A673 (cell line): ENCODE data around the gene PTS. TPM values are rescaled to one million over a fixed set of nuclear protein-coding genes. Genes with fewer than 3 reads are reported as not detected.

Source experiments
- BruUV-seq: library from RNA; stranded (reverse); fragments of 400-500 nt; replicated peaks from 2 replicates; lab custom pipeline; 2021; lab: Mats Ljungman, UMichigan
- CTCF ChIA-PET: fragments of 300-600 bp; sonication (Branson Sonifier 250); formaldehyde crosslinking; loops from one replicate; lab custom pipeline; 2022; ENCODE audit warnings: antibody characterized with exemption; lab: Charles Lee
- POLR2A ChIA-PET: fragments of 300-600 bp; sonication (Branson Sonifier 250); formaldehyde crosslinking; loops from one replicate; lab custom pipeline; 2022; ENCODE audit warnings: antibody characterized with exemption; ENCODE audit not compliant: low non-redundant PET; lab: Charles Lee
- DNase-seq: peaks from one replicate; pipeline ENCODE4 v3.0.0-alpha.2; 2015; ENCODE audit warnings: low spot score
- H3K27ac ChIP-seq: fragments of 200-600 bp; sonication (generic); 2 replicates; pipeline ENCODE4 v1.5.1; 2016; ENCODE audit warnings: mixed run types, low read depth, mild to moderate bottlenecking, mixed read lengths, antibody characterized with exemption, low read length; ENCODE audit not compliant: poor library complexity, severe bottlenecking
- H3K27me3 ChIP-seq: fragments of 200-600 bp; sonication (generic); replicated peaks from 2 replicates; pipeline ENCODE4 v1.6.1; 2017; ENCODE audit warnings: mixed run types, low read depth, mild to moderate bottlenecking, mixed read lengths, antibody characterized with exemption, low read length; ENCODE audit not compliant: insufficient read depth, poor library complexity
- H3K36me3 ChIP-seq: fragments of 200-600 bp; sonication (generic); 2 replicates; pipeline ENCODE4 v1.6.1; 2016; ENCODE audit warnings: mixed run types, mild to moderate bottlenecking, mixed read lengths, antibody characterized with exemption, low read length; ENCODE audit not compliant: insufficient read depth, poor library complexity, severe bottlenecking
- H3K4me1 ChIP-seq: fragments of 200-600 bp; sonication (generic); 2 replicates; pipeline ENCODE4 v1.6.1; 2017; ENCODE audit warnings: mixed run types, mild to moderate bottlenecking, mixed read lengths, antibody characterized with exemption, low read length; ENCODE audit not compliant: insufficient read depth, poor library complexity, severe bottlenecking
- H3K4me3 ChIP-seq: fragments of 200-600 bp; sonication (generic); 2 replicates; pipeline ENCODE4 v1.5.1; 2016; ENCODE audit warnings: low read depth, mixed run types, mild to moderate bottlenecking, mixed read lengths, low read length; ENCODE audit not compliant: poor library complexity, severe bottlenecking
- H3K9me3 ChIP-seq: fragments of 200-600 bp; sonication (generic); 2 replicates; pipeline ENCODE4 v1.6.1; 2016; ENCODE audit warnings: mixed run types, low read depth, mild to moderate bottlenecking, mixed read lengths, antibody characterized with exemption, low read length; ENCODE audit not compliant: poor library complexity, severe bottlenecking
- CTCF ChIP-seq: fragments of 300-800, 200-600 bp; sonication (generic); conservative IDR thresholded peaks from 2 replicates; pipeline ENCODE4 v1.5.1; 2017; ENCODE audit warnings: low read depth, mild to moderate bottlenecking, antibody characterized with exemption, low read length, moderate library complexity, mixed read lengths
- EZH2 ChIP-seq: fragments of 200-600 bp; sonication (generic); IDR thresholded peaks from 2 replicates; pipeline ENCODE4 v1.6.1; 2017; ENCODE audit warnings: borderline replicate concordance, low read depth, mild to moderate bottlenecking, mixed read lengths, antibody characterized with exemption, low read length; ENCODE audit not compliant: poor library complexity, severe bottlenecking
- intact Hi-C: fragments of 100-400 bp; cut with micrococcal nuclease; formaldehyde crosslinking; loops from one replicate; pipeline ENCODE4 v1.10.0; 2022; ENCODE audit not compliant: unreplicated experiment
- total RNA-seq: library from RNA; stranded (reverse); gene quantifications from 2 replicates; pipeline ENCODE4 v1.2.3, GENCODE V29; 2021

Gene PTS
- total RNA-seq, 1 experiment from 2014 or later = 96.8 TPM

GRCh38 chr11:112273066-112273465 is 46.8 kb downstream of the PTS start:
- no TSS peak for BruUV-seq
- intact Hi-C loops = no loop called here
- H3K4me1 ChIP-seq = peaks cover 6% of the 10 kb centered on the region
- ChIA-PET POLR2A (no interaction called here), CTCF (no interaction called here)
- no peaks in the 10 kb centered on the region for H3K9me3 ChIP-seq
- H3K36me3 ChIP-seq = no peaks in the 10 kb centered on the region
- TF ChIP-seq CTCF (no peak), EZH2 (no peak)
- peak; percentile 17 for DNase-seq
- no peak overlapping the region for H3K4me3 ChIP-seq
- H3K27ac ChIP-seq = no peak overlapping the region
- no peaks in the 10 kb centered on the region for H3K27me3 ChIP-seq

GRCh38 chr11:112274007-112274783 is 48.0 kb downstream of the PTS start:
- no peak for DNase-seq
- Histone ChIP-seq H3K4me1 (peaks cover 15% of the 10 kb centered on the region), H3K4me3 (no peak overlapping the region), H3K36me3 (no peaks in the 10 kb centered on the region), H3K9me3 (no peaks in the 10 kb centered on the region), H3K27me3 (no peaks in the 10 kb centered on the region), H3K27ac (no peak overlapping the region)
- intact Hi-C loops = no loop called here
- BruUV-seq = no TSS peak
- POLR2A ChIA-PET = no interaction called here
- CTCF ChIA-PET = interaction anchor here (0.6 kb wide), 2 partner anchors 55 to 226 kb away, joined by 3 to 5 read pairs; no protein-coding TSS in a partner anchor
- TF ChIP-seq CTCF (no peak), EZH2 (no peak)

GRCh38 chr11:112277029-112277428 is 50.8 kb downstream of the PTS start:
- H3K4me1 ChIP-seq = peaks cover 18% of the 10 kb centered on the region
- no peak overlapping the region for H3K4me3 ChIP-seq
- H3K9me3 ChIP-seq = no peaks in the 10 kb centered on the region
- intact Hi-C loops = no loop called here
- no peaks in the 10 kb centered on the region for H3K36me3 ChIP-seq
- ChIA-PET CTCF (no interaction called here), POLR2A (no interaction called here)
- no peak overlapping the region for H3K27ac ChIP-seq
- DNase-seq = no peak
- no TSS peak for BruUV-seq
- H3K27me3 ChIP-seq = no peaks in the 10 kb centered on the region
- TF ChIP-seq EZH2 = no peak
